AG04450 (cell line): Measurements from ENCODE around the gene PNMA6A. TPM values are rescaled to one million over a fixed set of nuclear protein-coding genes. Genes with fewer than 3 reads are reported as not detected.
"Not testable (repeated sequence)": the region's sequence is repeated elsewhere in the genome, so short reads cannot be mapped to it uniquely, and the experiment has no call there.

Experiments used
- CTCF ChIA-PET: fragments of 300-600, 350-600 bp; formaldehyde crosslinking; extraction: SDS; loops from one replicate; lab custom pipeline; 2022; ENCODE audit warnings: antibody characterized with exemption, inconsistent platforms; lab: Charles Lee
- POLR2A ChIA-PET: fragments of 350-600 bp; formaldehyde crosslinking; extraction: SDS; loops from one replicate; lab custom pipeline; 2021; ENCODE audit warnings: antibody characterized with exemption, inconsistent platforms; lab: Yijun Ruan, JAX
- DNase-seq: peaks from one replicate; pipeline ENCODE4 v3.0.0-alpha.2; 2011; ENCODE audit warnings: low read depth, low spot score
- H3K27ac ChIP-seq: one replicate; pipeline ENCODE4 v1.5.1; 2012; ENCODE audit warnings: low read depth, low read length, control low read depth
- H3K27me3 ChIP-seq: one replicate; pipeline ENCODE4 v1.6.0; 2012; ENCODE audit warnings: low read length; ENCODE audit not compliant: control insufficient read depth, insufficient read depth
- H3K4me3 ChIP-seq: 2 replicates; pipeline ENCODE4 v1.5.1; 2011; ENCODE audit warnings: mild to moderate bottlenecking, low read depth, low read length, control low read depth
- H3K9me3 ChIP-seq: 2 replicates; pipeline ENCODE4 v1.5.1; 2012; ENCODE audit warnings: low read length; ENCODE audit not compliant: control insufficient read depth, insufficient read depth
- polyA plus RNA-seq: library from polyadenylated mRNA; depleted of rRNA; stranded (reverse); fragments of >200 nt; gene quantifications from 2 replicates; pipeline ENCODE4 v1.2.3, GENCODE V29; 2011
- TF ChIP-seq, protein P1 (sequence below): IDR thresholded peaks from 2 replicates; pipeline ENCODE4 v1.5.1; 2011; ENCODE audit warnings: low read depth, low read length, control low read depth, inconsistent platforms

Gene PNMA6A
- polyA plus RNA-seq, 1 experiment = 0.15 TPM

DNA sequence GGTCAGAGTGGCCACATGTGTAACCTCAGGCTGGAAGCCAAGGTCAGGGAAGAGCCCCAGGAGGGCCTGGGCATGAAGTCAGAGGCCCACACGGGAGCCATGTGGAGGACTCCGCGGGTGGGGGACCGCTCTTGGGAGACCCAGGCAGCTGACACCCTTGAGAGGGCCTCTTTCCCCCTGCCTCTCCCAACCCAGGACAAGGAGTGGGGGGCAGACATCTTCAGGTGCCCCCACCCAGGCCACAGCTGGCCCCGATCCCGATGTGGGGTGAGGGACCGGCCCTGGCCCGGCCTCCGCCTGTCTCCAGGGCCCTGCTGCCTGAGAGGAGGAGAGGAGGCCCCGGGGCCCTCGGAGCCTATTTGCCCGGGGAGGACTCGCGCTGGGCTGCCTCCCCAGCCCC is 3.1 kb downstream of the PNMA6A start:
- no peak for DNase-seq
- TF ChIP-seq, protein P1, sequence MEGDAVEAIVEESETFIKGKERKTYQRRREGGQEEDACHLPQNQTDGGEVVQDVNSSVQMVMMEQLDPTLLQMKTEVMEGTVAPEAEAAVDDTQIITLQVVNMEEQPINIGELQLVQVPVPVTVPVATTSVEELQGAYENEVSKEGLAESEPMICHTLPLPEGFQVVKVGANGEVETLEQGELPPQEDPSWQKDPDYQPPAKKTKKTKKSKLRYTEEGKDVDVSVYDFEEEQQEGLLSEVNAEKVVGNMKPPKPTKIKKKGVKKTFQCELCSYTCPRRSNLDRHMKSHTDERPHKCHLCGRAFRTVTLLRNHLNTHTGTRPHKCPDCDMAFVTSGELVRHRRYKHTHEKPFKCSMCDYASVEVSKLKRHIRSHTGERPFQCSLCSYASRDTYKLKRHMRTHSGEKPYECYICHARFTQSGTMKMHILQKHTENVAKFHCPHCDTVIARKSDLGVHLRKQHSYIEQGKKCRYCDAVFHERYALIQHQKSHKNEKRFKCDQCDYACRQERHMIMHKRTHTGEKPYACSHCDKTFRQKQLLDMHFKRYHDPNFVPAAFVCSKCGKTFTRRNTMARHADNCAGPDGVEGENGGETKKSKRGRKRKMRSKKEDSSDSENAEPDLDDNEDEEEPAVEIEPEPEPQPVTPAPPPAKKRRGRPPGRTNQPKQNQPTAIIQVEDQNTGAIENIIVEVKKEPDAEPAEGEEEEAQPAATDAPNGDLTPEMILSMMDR = no peak
- Histone ChIP-seq H3K9me3 (no peaks in the 10 kb centered on the region), H3K4me3 (no peak overlapping the region), H3K27me3 (no peaks in the 10 kb centered on the region), H3K27ac (no peak overlapping the region)
- ChIA-PET POLR2A (no interaction called here), CTCF (no interaction called here)

DNA sequence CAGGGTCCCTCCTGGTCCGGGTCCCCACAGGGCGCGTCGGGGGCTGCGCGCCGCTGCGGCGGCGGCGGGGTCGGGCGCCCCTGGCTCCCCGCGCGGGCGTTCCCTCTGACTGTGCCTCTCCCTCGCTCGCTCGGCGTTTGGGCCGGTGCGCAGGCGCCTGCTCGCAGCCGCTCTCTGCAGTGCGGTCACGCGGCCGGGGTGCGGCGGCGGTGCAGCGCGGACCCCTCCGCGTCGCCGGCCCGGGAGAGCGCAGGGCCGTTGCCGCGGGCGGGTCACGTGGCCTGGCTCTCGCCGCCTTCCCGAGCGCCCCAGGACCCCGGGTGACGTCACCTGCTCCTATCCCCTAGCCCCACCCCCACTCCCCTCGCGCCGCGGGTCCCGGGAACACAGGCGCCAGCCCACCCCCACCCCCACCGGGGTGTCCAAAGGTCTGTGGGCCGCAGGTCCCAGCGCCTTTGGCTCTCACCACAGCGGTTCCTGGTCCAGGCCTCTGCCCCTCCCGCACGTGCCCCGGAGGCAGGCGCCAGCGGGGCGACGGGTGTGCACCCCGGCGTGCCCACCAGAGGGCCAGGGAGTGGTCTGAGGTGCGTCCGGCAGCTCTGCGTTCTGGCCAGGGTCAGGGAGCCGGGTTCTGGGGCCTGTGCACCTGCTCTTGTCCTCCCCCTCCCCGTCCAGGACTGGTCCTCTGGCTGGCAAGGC is 5.3 kb downstream of the PNMA6A start:
- POLR2A ChIA-PET, DNase-seq, H3K27me3 ChIP-seq, CTCF ChIA-PET, H3K4me3 ChIP-seq, H3K9me3 ChIP-seq, H3K27ac ChIP-seq: not testable (repeated sequence)

DNA sequence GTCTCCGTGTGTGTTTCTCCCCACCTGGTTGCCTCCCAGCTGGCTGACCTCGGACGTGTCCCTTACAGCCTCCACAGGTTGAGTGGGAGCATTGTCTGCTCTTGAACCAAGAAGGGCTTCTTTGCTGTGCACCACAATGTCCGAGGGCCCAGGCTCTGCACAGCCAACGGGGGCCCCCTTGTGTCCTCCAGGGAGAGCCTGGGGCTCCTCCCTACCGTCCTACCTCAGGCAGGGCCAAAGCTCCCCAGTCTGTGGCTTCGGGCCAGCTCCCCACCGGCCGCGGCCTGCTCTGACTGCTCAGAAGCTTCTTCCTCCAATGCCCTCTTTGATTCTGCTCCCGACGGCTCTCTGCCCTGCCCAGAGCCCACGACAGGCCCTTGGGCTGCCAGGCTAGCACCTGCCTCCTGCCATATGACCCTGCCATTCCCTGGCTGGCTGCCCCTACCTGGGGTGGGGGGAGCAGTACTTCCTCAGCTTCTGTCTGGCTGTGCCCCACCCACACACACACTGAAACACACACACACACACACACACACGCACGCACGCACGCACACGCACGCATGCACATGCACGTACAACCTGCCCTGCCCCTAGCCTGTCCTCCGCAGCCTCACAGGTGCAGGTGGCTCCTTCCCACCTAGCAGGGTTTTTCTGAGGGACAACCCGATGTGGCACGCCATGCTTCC is 11.1 kb downstream of the PNMA6A start:
- H3K27ac ChIP-seq, H3K9me3 ChIP-seq, POLR2A ChIA-PET, CTCF ChIA-PET, H3K4me3 ChIP-seq, DNase-seq, H3K27me3 ChIP-seq: not testable (repeated sequence)

DNA sequence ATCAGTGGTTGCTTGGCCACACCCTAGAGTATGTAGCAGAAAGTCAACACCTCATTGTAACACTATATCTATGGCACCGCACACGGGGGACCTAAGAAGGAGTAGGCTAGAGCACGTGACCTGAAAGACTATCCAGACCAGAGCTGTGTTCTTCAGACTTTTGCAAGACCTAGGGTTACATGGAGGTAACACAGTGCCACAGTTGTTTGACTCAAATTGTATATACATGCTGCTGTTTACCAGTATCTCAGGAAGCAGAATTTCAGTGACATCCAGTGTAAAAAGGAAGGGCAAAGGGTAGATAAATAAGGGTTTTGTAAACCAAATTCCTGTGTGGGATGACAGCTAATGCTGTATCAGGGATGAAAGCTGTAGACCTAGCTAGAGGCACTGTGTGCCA is 30.2 kb downstream of the PNMA6A start:
- Histone ChIP-seq H3K9me3 (no peaks in the 10 kb centered on the region), H3K27me3 (no peaks in the 10 kb centered on the region), H3K4me3 (no peak overlapping the region), H3K27ac (no peak overlapping the region)
- no peak for DNase-seq
- ChIA-PET POLR2A (no interaction called here), CTCF (no interaction called here)
- TF ChIP-seq, protein P1 = no peak

DNA sequence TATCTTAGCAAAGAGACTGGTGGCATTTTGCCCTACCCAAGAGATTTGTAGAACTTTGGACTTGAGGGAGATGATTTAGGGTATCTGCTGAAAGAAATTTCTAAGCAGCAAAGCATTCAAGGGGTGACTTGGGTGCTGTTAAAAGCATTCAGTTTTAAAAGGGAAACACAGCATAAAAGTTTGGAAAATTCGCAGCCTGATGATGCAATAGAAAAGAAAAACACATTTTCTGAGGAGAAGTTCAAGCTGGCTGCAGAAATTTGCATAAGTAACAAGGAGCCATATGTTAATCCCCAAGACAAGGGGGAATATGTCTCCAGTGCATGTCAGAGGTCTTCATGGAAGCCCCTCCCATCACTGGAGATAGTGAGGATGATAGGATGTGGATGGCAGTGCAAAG is 32.7 kb downstream of the PNMA6A start:
- POLR2A ChIA-PET, H3K4me3 ChIP-seq: not testable (repeated sequence)

DNA sequence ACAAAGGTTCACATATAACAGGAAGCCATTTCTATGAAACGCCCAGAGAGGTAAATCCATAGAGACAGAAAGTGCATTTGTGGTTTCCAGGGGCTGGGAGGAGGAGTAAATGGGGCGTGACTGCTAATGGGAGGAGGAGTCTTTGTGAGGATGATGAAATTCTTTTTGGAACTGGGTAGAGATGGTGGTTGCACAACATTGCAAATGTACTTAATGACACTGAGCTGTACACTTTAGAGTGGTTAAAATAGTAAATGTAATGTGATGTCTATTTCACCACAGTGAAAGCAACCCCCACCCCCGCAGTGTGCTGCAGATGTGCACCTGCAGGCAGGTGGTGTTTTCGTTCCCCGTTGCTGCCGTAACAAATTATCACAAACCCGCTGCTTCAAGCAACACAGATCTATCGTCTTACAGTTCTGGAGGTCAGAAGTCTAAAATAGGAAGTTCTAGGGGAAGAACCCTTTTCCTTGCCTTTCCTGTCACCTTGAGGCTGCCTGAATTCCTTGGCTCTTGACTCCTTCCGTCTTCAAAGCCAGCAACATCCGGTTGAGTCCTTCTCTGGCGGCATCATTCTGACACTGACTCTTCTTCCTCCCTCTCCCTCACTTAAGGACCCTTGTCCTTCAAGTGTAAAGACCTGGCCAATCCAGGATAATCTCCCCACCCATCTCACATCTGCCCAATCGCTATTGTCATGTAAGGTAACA is 34.0 kb downstream of the PNMA6A start:
- H3K27me3 ChIP-seq, DNase-seq, POLR2A ChIA-PET, CTCF ChIA-PET, H3K27ac ChIP-seq, H3K9me3 ChIP-seq, H3K4me3 ChIP-seq: not testable (repeated sequence)

More for the DNA sequence above, 32.7 kb downstream of the PNMA6A start:
- CTCF ChIA-PET, H3K27ac ChIP-seq, DNase-seq, H3K9me3 ChIP-seq, H3K27me3 ChIP-seq: not testable (repeated sequence)

DNA sequence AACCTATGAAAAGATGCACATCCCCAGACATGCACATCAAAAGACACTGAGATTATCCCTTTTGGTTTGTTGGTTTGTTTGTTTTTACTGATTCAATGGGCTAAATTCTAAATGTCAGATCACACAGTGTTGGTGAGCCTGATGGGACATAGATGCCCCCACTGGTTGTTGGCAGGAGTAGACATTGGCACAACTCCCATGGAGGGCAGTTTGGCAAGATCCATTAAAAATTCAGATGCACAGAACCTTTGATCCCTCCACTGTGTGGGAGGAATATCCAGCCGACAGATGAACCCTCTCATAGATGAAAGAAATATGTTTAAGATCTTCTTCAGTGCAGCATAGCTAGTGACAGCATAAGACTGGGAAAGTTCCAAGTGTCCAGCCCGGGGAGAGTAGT is 38.5 kb downstream of the PNMA6A start:
- POLR2A ChIA-PET, H3K27ac ChIP-seq, CTCF ChIA-PET, H3K27me3 ChIP-seq, H3K4me3 ChIP-seq, DNase-seq, H3K9me3 ChIP-seq: not testable (repeated sequence)

DNA sequence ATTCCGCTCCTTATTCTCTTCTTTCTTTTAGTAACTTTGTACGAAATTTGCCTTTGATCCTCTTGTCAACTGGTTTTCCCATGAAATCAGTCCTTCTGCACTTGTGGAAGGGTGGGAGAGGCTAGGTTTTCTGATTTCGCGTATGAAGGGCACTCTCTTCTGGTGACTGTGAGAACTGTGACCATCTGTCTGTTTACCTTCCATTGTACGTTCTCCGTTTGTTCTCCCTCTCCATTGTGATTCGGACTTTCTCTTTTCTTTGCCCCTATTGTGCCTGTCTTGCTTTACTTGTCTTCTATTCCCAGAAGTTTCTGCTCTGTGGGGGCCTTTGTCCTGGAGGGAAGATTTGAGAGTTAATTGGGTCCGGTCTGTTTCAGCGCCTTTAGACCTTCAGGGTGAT is 41.6 kb downstream of the PNMA6A start:
- POLR2A ChIA-PET, H3K9me3 ChIP-seq, CTCF ChIA-PET, DNase-seq, H3K27ac ChIP-seq, H3K27me3 ChIP-seq, H3K4me3 ChIP-seq: not testable (repeated sequence)

DNA sequence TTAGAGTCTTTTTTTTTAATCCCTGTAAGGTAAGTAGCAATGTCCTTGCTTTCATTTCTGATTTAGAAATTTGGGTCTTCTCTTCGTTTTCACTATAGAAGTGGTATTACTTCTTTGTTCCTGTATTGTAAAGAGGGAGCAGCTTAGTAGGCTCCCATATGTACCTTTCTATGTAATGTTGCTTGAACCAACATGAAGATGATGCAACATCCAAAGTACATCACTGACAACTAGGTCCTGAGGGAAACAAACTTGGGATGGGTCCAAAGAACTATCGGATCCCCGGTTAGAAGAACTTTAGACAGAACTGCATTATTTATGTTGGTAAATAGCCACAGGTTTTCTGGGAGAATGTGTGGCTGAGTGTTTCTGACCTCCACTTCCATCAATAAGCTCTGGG is 45.5 kb downstream of the PNMA6A start:
- POLR2A ChIA-PET, H3K4me3 ChIP-seq, H3K9me3 ChIP-seq, H3K27me3 ChIP-seq, DNase-seq, CTCF ChIA-PET, H3K27ac ChIP-seq: not testable (repeated sequence)

DNA sequence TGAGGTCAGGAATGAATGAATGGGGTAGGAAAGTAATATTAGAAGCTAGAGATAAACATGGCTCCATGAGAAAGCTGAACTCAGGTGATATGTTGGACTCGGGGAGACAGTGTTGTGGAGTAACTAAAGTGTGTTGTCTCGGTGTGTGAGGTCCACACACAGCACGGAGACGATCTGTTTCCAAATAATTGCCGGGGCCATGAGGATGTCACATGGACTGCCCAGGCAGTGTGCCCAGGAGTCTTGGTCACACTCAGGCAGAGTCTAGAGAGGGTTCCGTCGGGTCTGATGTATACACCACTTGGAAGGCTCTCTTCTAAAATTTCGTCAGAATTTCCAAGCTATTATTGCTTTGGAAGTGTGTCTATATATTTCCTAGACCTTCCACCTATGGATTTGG is 48.0 kb downstream of the PNMA6A start:
- H3K4me3 ChIP-seq, H3K27ac ChIP-seq, H3K9me3 ChIP-seq, POLR2A ChIA-PET, DNase-seq, H3K27me3 ChIP-seq, CTCF ChIA-PET: not testable (repeated sequence)
